Endothelial cell of umbilical vein (primary cell): Measurements from ENCODE around the gene GNAI1. TPM values are rescaled to one million over a fixed set of nuclear protein-coding genes. Genes with fewer than 3 reads are reported as not detected.

Experiments used
- BruUV-seq: library from RNA; stranded (reverse); fragments of 400-500 nt; replicated peaks from 2 replicates; lab custom pipeline; 2021; lab: Mats Ljungman, UMichigan
- CTCF ChIA-PET: fragments of 300-600, 350-600 bp; sonication (Branson Sonifier 250); formaldehyde crosslinking; loops from one replicate; lab custom pipeline; 2021; ENCODE audit warnings: antibody characterized with exemption, inconsistent platforms; lab: Charles Lee
- POLR2A ChIA-PET: fragments of 300-600, 350-600 bp; sonication (Branson Sonifier 250); formaldehyde crosslinking; loops from one replicate; lab custom pipeline; 2021; ENCODE audit warnings: antibody characterized with exemption, inconsistent platforms; lab: Charles Lee
- DNase-seq: peaks from one replicate; pipeline ENCODE4 v3.0.0-alpha.2; 2011; ENCODE audit warnings: low read depth, low spot score
- FAIRE-seq: peaks from 2 replicates; lab custom pipeline; 2011; peaks lifted over from hg19 to GRCh38; lab: Jason Lieb, UNC
- H2AFZ ChIP-seq: 2 replicates; pipeline ENCODE4 v1.6.0; 2012; ENCODE audit warnings: low read depth, low read length, control low read depth, inconsistent platforms
- H3K27ac ChIP-seq: 2 replicates; pipeline ENCODE4 v1.5.1; 2011; ENCODE audit warnings: low read depth, mild to moderate bottlenecking, control low read depth, low read length, moderate library complexity; ENCODE audit not compliant: insufficient read depth
- H3K27me3 ChIP-seq, 2 experiments: 2 replicates each; pipeline versions ENCODE4 v1.6.0 to v1.6.1; 2011; ENCODE audit warnings: low read length in 2 of 2, mixed read lengths in 1 of 2; ENCODE audit not compliant: control insufficient read depth in 2 of 2, insufficient read depth in 2 of 2
- H3K36me3 ChIP-seq, 2 experiments: 2 replicates in 1 of 2; 3 replicates in 1 of 2; pipeline ENCODE4 v1.5.1; 2011; ENCODE audit warnings: low read length in 2 of 2, mild to moderate bottlenecking in 1 of 2, moderate library complexity in 1 of 2; ENCODE audit not compliant: control insufficient read depth in 2 of 2, insufficient read depth in 2 of 2; ENCODE audit errors: extremely low read depth in 1 of 2
- H3K4me1 ChIP-seq: 3 replicates; pipeline ENCODE4 v1.5.1; 2011; ENCODE audit warnings: mild to moderate bottlenecking, low read length; ENCODE audit not compliant: control insufficient read depth, insufficient read depth; ENCODE audit errors: extremely low read depth
- H3K4me2 ChIP-seq: 2 replicates; pipeline ENCODE4 v1.6.1; 2011; ENCODE audit warnings: low read length, control low read depth, mixed read lengths; ENCODE audit not compliant: insufficient read depth
- H3K4me3 ChIP-seq, 3 experiments: fragments of 200-600 bp in 1 of 3; sonication (generic), shearing (Covaris generic) in 1 of 3; replicated peaks in 1 of 3; 2 replicates each; pipeline ENCODE4 v1.5.1; 2011 to 2016; ENCODE audit warnings: control low read depth in 3 of 3, low read length in 3 of 3, mild to moderate bottlenecking in 2 of 3, inconsistent platforms in 1 of 3, low read depth in 1 of 3, moderate library complexity in 1 of 3; ENCODE audit not compliant: insufficient read depth in 1 of 3
- H3K79me2 ChIP-seq: 2 replicates; pipeline ENCODE4 v1.6.0; 2012; ENCODE audit warnings: low read length, inconsistent platforms; ENCODE audit not compliant: control insufficient read depth, insufficient read depth
- H3K9ac ChIP-seq: replicated peaks from 2 replicates; pipeline ENCODE3; 2011; ENCODE audit warnings: low read length, control low read depth; ENCODE audit not compliant: insufficient read depth; ENCODE audit errors: extremely low read depth
- H3K9me1 ChIP-seq: replicated peaks from 3 replicates; pipeline ENCODE4 v1.6.0; 2011; ENCODE audit warnings: mild to moderate bottlenecking, low read length; ENCODE audit not compliant: control insufficient read depth, insufficient read depth; ENCODE audit errors: extremely low read depth
- H3K9me3 ChIP-seq: replicated peaks from 2 replicates; pipeline ENCODE4 v1.5.1; 2012; ENCODE audit warnings: low read length, inconsistent platforms; ENCODE audit not compliant: control insufficient read depth, insufficient read depth
- H4K20me1 ChIP-seq: replicated peaks from 2 replicates; pipeline ENCODE3; 2011; ENCODE audit warnings: mild to moderate bottlenecking, low read length; ENCODE audit not compliant: control insufficient read depth, insufficient read depth; ENCODE audit errors: extremely low read depth
- CTCF ChIP-seq, 2 donors: IDR thresholded peaks; 1 replicate in 1 of 2; 2 replicates in 1 of 2; pipeline ENCODE4 v1.5.1; 2011; ENCODE audit warnings: low read length in 2 of 2, mild to moderate bottlenecking in 2 of 2, moderate library complexity in 2 of 2, control low read depth in 1 of 2, inconsistent platforms in 1 of 2, low read depth in 1 of 2; ENCODE audit not compliant: insufficient read depth in 1 of 2; ENCODE audit errors: extremely low read depth in 1 of 2
- EZH2 ChIP-seq: IDR thresholded peaks from 2 replicates; pipeline ENCODE4 v1.6.1; 2012; ENCODE audit warnings: borderline replicate concordance, low read depth, mild to moderate bottlenecking, moderate library complexity, low read length, inconsistent platforms; ENCODE audit not compliant: severe bottlenecking
- FOS ChIP-seq: IDR thresholded peaks from 2 replicates; pipeline ENCODE4 v1.6.1; 2011; ENCODE audit warnings: mild to moderate bottlenecking, low read length, moderate library complexity, borderline replicate concordance; ENCODE audit not compliant: insufficient read depth
- GATA2 ChIP-seq: IDR thresholded peaks from 2 replicates; pipeline ENCODE4 v1.7.0; 2011; ENCODE audit warnings: low read depth, mild to moderate bottlenecking, moderate library complexity, mixed read lengths, low read length; ENCODE audit not compliant: insufficient read length, insufficient read depth
- JUN ChIP-seq: IDR thresholded peaks from 2 replicates; pipeline ENCODE4 v1.6.1; 2011; ENCODE audit warnings: borderline replicate concordance, low read depth; ENCODE audit not compliant: insufficient read length, insufficient read depth
- MAX ChIP-seq: IDR thresholded peaks from 2 replicates; pipeline ENCODE4 v1.6.1; 2011; ENCODE audit not compliant: insufficient read depth, insufficient read length
- MYC ChIP-seq: IDR thresholded peaks from one replicate; pipeline ENCODE4 v1.6.1; 2011; ENCODE audit warnings: mild to moderate bottlenecking, low read depth, low read length
- POLR2A ChIP-seq: IDR thresholded peaks from 2 replicates; pipeline ENCODE4 v1.6.1; 2012; ENCODE audit warnings: low read depth, mild to moderate bottlenecking, control low read depth, low read length
- POLR2AphosphoS5 ChIP-seq: IDR thresholded peaks from 2 replicates; pipeline ENCODE4 v1.6.1; 2012; ENCODE audit warnings: low read depth, mild to moderate bottlenecking, control low read depth, low read length, moderate library complexity; ENCODE audit not compliant: insufficient read depth
- dilution Hi-C: fragments of 300-500 bp; cut with MboI; formaldehyde crosslinking; loops from one replicate; pipeline ENCODE4 v1.15.0; 2019; ENCODE audit warnings: low sequenced_read_pairs; ENCODE audit not compliant: extremely low pct_ligation_motif_present
- intact Hi-C: fragments of 100-400 bp; cut with micrococcal nuclease; formaldehyde crosslinking; loops from one replicate; pipeline ENCODE4 v1.10.0; 2022
- polyA plus RNA-seq, 4 experiments: library from polyadenylated mRNA; depleted of rRNA in 3 of 4; stranded (reverse) in 3 of 4; unstranded in 1 of 4; fragments of >200 nt; gene quantifications; 2 replicates each; pipeline versions ENCODE4 v1.2.1 to v1.2.3, GENCODE V29; 2011 to 2012; ENCODE audit warnings: missing spikeins in 1 of 4
- total RNA-seq: library from RNA; stranded (reverse); gene quantifications from 2 replicates; pipeline ENCODE4 v1.2.3, GENCODE V29; 2021

Gene GNAI1
- total and polyA plus RNA-seq, 2 donors (not counting 3 experiments of a cell fraction or from before 2014, with no cell fraction given) = 7.5 to 15.0 TPM

GRCh38 chr7:80105701-80106408, 28.8 kb upstream of the GNAI1 start:
- no TSS peak for BruUV-seq

More at GRCh38 chr7:80105701-80106408, 28.8 kb upstream of the GNAI1 start:
- TF ChIP-seq EZH2 = no peak
- TF ChIP-seq POLR2AphosphoS5 = no peak
- no peak for TF ChIP-seq JUN
- TF ChIP-seq MYC = no peak
- no peak for TF ChIP-seq MAX
- no peak for TF ChIP-seq POLR2A
- no peak for TF ChIP-seq GATA2
- TF ChIP-seq CTCF (IDR thresholded peaks at IDR 0.05; ENCODE audit: extremely low read depth in 1 of 2, insufficient read depth in 1 of 2, low read depth in 1 of 2, low read length in 2 of 2) = no peak
- no peak for TF ChIP-seq FOS
- dilution Hi-C loops = no loop called here
- DNase-seq (peak; percentile 8), FAIRE-seq (peak; percentile 43)
- no peaks in the 10 kb centered on the region for H3K27me3 ChIP-seq
- no peaks in the 10 kb centered on the region for H3K79me2 ChIP-seq
- peaks cover 28% of the 10 kb centered on the region for H3K4me1 ChIP-seq
- no peak overlapping the region for H3K4me3 ChIP-seq
- peak overlapping the region; percentile 38 for H2AFZ ChIP-seq
- no peaks in the 10 kb centered on the region for H3K9me3 ChIP-seq
- ChIA-PET POLR2A (no interaction called here), CTCF (interaction anchor here (1.2 to 4.5 kb wide), 9 partner anchors 9 to 288 kb away, joined by 3 to 25 read pairs (median 7); partner anchors contain the start of gene GNAI1)
- H4K20me1 ChIP-seq = no peaks in the 10 kb centered on the region
- peak overlapping the region; percentile 95 for H3K4me2 ChIP-seq
- intact Hi-C loops = loop anchor here (1.0 to 2.0 kb wide), 2 partner anchors 29 to 207 kb away; no protein-coding TSS in a partner anchor
- no peaks in the 10 kb centered on the region for H3K9me1 ChIP-seq
- no peak overlapping the region for H3K9ac ChIP-seq
- peak overlapping the region; percentile 58 for H3K27ac ChIP-seq
- H3K36me3 ChIP-seq = no peaks in the 10 kb centered on the region
